Gastrocnemius medialis (tissue), 4 donors: ENCODE data around the gene PAX2. TPM values are rescaled to one million over a fixed set of nuclear protein-coding genes. Genes with fewer than 3 reads are reported as not detected.

Source experiments
- ATAC-seq, 2 donors: fragments of 150-250 bp; one replicate each; pipeline ENCODE4 v1.9.1; 2016
- DNase-seq, 2 donors: peaks; one replicate each; pipeline ENCODE4 v3.0.0-alpha.2; 2019
- H3K27ac ChIP-seq, 4 donors: fragments of 200-600 bp; sonication (generic); 1 replicate in 1 of 4; 2 replicates in 3 of 4; pipeline ENCODE4 v1.5.1; 2016 to 2018; ENCODE audit warnings: mild to moderate bottlenecking in 2 of 4, moderate library complexity in 1 of 4
- H3K27me3 ChIP-seq, 3 donors: fragments of 200-600 bp; sonication (generic) in 2 of 3; 1 replicate in 1 of 3; 2 replicates in 2 of 3; pipeline versions ENCODE4 v1.5.1 to v1.6.0; 2016 to 2019; ENCODE audit warnings: mild to moderate bottlenecking in 1 of 3, moderate library complexity in 1 of 3
- H3K36me3 ChIP-seq, 2 donors: fragments of 200-600 bp; sonication (generic) in 1 of 2; one replicate each; pipeline ENCODE4 v1.5.1; 2017 to 2018
- H3K4me1 ChIP-seq, 2 donors: fragments of 200-600 bp; sonication (generic) in 1 of 2; one replicate each; pipeline ENCODE4 v1.5.1; 2016 to 2017; ENCODE audit warnings: mild to moderate bottlenecking in 2 of 2
- H3K4me3 ChIP-seq, 4 donors: fragments of 200-600 bp; sonication (generic) in 3 of 4; 1 replicate in 1 of 4; 2 replicates in 3 of 4; pipeline ENCODE4 v1.5.1; 2016 to 2019; ENCODE audit warnings: mild to moderate bottlenecking in 2 of 4
- H3K9me3 ChIP-seq, 3 donors: fragments of 200-600 bp; sonication (generic) in 2 of 3; 1 replicate in 1 of 3; 2 replicates in 2 of 3; pipeline ENCODE4 v1.5.1; 2016 to 2019
- POLR2A ChIP-seq, 2 donors: fragments of 450-650 bp; IDR thresholded peaks; one replicate each; pipeline ENCODE4 v1.6.1; 2017; ENCODE audit warnings: antibody characterized with exemption in 2 of 2, mild to moderate bottlenecking in 2 of 2, moderate library complexity in 2 of 2
- in situ Hi-C, 4 donors: fragments of 200-750 bp; cut with MboI; loops; one replicate each; pipeline versions ENCODE4 v1.15.0 to v1.8.0; 2017; ENCODE audit warnings: low sequenced_read_pairs in 4 of 4
- intact Hi-C: fragments of 100-400 bp; cut with DNase I; formaldehyde crosslinking; loops from one replicate; pipeline ENCODE4 v1.15.1; 2023; ENCODE audit warnings: low total_unique reads
- total RNA-seq, 4 donors: library from RNA; depleted of rRNA; stranded (reverse); fragments of >200 nt; gene quantifications; one replicate each; pipeline versions ENCODE4 v1.1.0 to v1.2.3, GENCODE V29; 2016
- TF ChIP-seq, protein P1 (sequence below), 5 experiments: fragments of 450-650 bp in 3 of 5; fragments of 200-600 bp in 2 of 5; sonication (generic) in 2 of 5; IDR thresholded peaks in 4 of 5; conservative IDR thresholded peaks in 1 of 5; 1 replicate in 4 of 5; 2 replicates in 1 of 5; pipeline ENCODE4 v1.5.1; 2016 to 2019; ENCODE audit warnings: antibody characterized with exemption in 5 of 5, mild to moderate bottlenecking in 3 of 5, moderate library complexity in 3 of 5

PAX2 gene
- total RNA-seq, 4 donors from 2014 or later, result not detected

GRCh38 chr10:100735087-100735336, 10.4 kb upstream of the PAX2 start:
- Histone ChIP-seq H3K27ac (no peak overlapping the region), H3K9me3 (no peaks in the 10 kb centered on the region), H3K4me1 (peaks cover 11 to 26% of the 10 kb centered on the region in 2 donors), H3K4me3 (no peak overlapping the region), H3K27me3 (peaks cover 88 to 97% (median 94%) of the 10 kb centered on the region in 3 donors), H3K36me3 (no peaks in the 10 kb centered on the region)
- ATAC-seq (no peak), DNase-seq (no peak)
- TF ChIP-seq, protein P1, sequence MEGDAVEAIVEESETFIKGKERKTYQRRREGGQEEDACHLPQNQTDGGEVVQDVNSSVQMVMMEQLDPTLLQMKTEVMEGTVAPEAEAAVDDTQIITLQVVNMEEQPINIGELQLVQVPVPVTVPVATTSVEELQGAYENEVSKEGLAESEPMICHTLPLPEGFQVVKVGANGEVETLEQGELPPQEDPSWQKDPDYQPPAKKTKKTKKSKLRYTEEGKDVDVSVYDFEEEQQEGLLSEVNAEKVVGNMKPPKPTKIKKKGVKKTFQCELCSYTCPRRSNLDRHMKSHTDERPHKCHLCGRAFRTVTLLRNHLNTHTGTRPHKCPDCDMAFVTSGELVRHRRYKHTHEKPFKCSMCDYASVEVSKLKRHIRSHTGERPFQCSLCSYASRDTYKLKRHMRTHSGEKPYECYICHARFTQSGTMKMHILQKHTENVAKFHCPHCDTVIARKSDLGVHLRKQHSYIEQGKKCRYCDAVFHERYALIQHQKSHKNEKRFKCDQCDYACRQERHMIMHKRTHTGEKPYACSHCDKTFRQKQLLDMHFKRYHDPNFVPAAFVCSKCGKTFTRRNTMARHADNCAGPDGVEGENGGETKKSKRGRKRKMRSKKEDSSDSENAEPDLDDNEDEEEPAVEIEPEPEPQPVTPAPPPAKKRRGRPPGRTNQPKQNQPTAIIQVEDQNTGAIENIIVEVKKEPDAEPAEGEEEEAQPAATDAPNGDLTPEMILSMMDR (IDR thresholded peaks at IDR 0.05 in 4 of 5, conservative IDR thresholded peaks at IDR 0.05 in 1 of 5), result no peak
- TF ChIP-seq POLR2A (IDR thresholded peaks at IDR 0.05), result no peak
- intact Hi-C loops, result no loop called here
- in situ Hi-C loops, result no loop called here

- DNase-seq, result no peak
- no peak for ATAC-seq
- Histone ChIP-seq H3K9me3 (no peaks in the 10 kb centered on the region), H3K27me3 (peaks cover 88 to 95% (median 94%) of the 10 kb centered on the region in 3 donors), H3K36me3 (no peaks in the 10 kb centered on the region), H3K4me1 (peaks cover 5 to 21% of the 10 kb centered on the region in 2 donors), H3K27ac (no peak overlapping the region), H3K4me3 (no peak overlapping the region)
- TF ChIP-seq, protein P1 (IDR thresholded peaks at IDR 0.05 in 4 of 5, conservative IDR thresholded peaks at IDR 0.05 in 1 of 5), result no peak
- intact Hi-C loops, result no loop called here
- in situ Hi-C loops, result no loop called here
Measured at GRCh38 chr10:100735337-100736143, 9.8 kb upstream of the PAX2 start.

DNA sequence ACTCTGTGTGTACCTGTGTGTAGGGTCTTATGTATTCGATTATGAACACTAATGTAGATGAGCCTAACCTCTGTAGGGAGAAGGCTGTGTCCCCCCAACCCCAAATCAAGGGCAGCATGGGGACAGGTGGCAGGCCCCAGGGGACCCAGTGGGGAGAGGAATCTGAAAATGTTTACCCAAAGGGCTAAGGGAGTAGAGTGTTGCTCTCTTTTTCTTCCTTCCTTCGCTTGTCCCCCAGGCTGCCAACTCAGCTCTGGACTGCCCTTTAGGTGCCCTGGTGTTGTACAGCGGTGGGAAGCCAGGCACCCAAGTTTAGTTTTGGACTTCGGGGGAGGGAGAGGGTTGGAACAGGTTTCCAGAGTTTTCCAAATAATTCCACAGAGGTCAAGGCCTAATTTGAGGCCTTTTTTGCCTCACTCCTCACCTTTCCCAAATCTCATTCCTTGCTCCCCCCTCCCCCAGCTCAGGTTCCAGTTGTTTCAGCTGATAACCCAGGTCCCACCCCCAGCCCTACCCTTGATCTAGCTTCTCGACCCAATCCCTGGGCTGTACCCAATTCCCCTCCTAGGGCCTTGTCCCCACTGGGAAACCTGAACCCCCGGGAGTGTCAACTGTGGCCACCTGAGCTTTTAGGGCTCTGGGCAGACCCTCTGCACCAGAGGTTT, 9.1 kb upstream of the PAX2 start:
- Histone ChIP-seq H3K4me1 (peaks cover 4 to 14% of the 10 kb centered on the region in 2 donors), H3K9me3 (no peaks in the 10 kb centered on the region), H3K4me3 (no peak overlapping the region), H3K36me3 (no peaks in the 10 kb centered on the region), H3K27me3 (peaks cover 88 to 95% (median 94%) of the 10 kb centered on the region in 3 donors), H3K27ac (no peak overlapping the region)
- ATAC-seq (no peak), DNase-seq (no peak)
- in situ Hi-C loops (no loop called here), intact Hi-C loops (no loop called here)
- TF ChIP-seq POLR2A (IDR thresholded peaks at IDR 0.05), result no peak
- TF ChIP-seq, protein P1 (IDR thresholded peaks at IDR 0.05 in 4 of 5, conservative IDR thresholded peaks at IDR 0.05 in 1 of 5), result no peak

- in situ Hi-C loops (no loop called here), intact Hi-C loops (no loop called here)
- ATAC-seq, result no peak
- Histone ChIP-seq H3K36me3 (no peaks in the 10 kb centered on the region), H3K27ac (no peak overlapping the region), H3K9me3 (no peaks in the 10 kb centered on the region), H3K4me3 (no peak overlapping the region), H3K4me1 (peaks cover 4 to 13% of the 10 kb centered on the region in 2 donors), H3K27me3 (peaks cover 88 to 95% (median 94%) of the 10 kb centered on the region in 3 donors)
- no peak for TF ChIP-seq POLR2A (IDR thresholded peaks at IDR 0.05)
- TF ChIP-seq, protein P1 (IDR thresholded peaks at IDR 0.05 in 4 of 5, conservative IDR thresholded peaks at IDR 0.05 in 1 of 5), result no peak
- DNase-seq, result no peak
Measured at GRCh38 chr10:100736809-100737354, 8.5 kb upstream of the PAX2 start.
